GM23338 (cell line): ENCODE data around the gene CDH15. TPM values are rescaled to one million over a fixed set of nuclear protein-coding genes. Genes with fewer than 3 reads are reported as not detected.

Experiments
- ATAC-seq: fragments of 200-7000 bp; cut with Tn5 transposase; 3 replicates; pipeline ENCODE4 v1.9.1; 2020
- DNase-seq: peaks from one replicate; pipeline ENCODE4 v3.0.0-alpha.2; 2015; ENCODE audit warnings: low spot score
- H2AFZ ChIP-seq: fragments of 200-600 bp; sonication (generic); 2 replicates; pipeline ENCODE4 v1.8.0; 2016; ENCODE audit warnings: antibody characterized with exemption, mild to moderate bottlenecking, moderate library complexity
- H3F3A ChIP-seq: fragments of 200-600 bp; sonication (generic); replicated peaks from 2 replicates; pipeline ENCODE4 v1.8.0; 2017; ENCODE audit warnings: antibody characterized with exemption, mixed run types, low read depth
- H3K27ac ChIP-seq: fragments of 200-600 bp; sonication (generic); 2 replicates; pipeline ENCODE4 v1.6.1; 2016; ENCODE audit warnings: low read depth
- H3K27me3 ChIP-seq: fragments of 200-600 bp; sonication (generic); 2 replicates; pipeline ENCODE4 v1.8.0; 2016; ENCODE audit warnings: mild to moderate bottlenecking, mixed run types, moderate library complexity; ENCODE audit not compliant: insufficient read depth
- H3K36me3 ChIP-seq: fragments of 200-600 bp; sonication (generic); 2 replicates; pipeline ENCODE4 v1.8.0; 2016; ENCODE audit warnings: mild to moderate bottlenecking; ENCODE audit not compliant: insufficient read depth
- H3K4me1 ChIP-seq: fragments of 200-600 bp; sonication (generic); 2 replicates; pipeline ENCODE4 v1.8.0; 2016; ENCODE audit warnings: mild to moderate bottlenecking, moderate library complexity; ENCODE audit not compliant: insufficient read depth
- H3K4me2 ChIP-seq: fragments of 200-600 bp; sonication (generic); 2 replicates; pipeline ENCODE4 v1.7.1; 2017; ENCODE audit warnings: mixed run types
- H3K4me3 ChIP-seq: fragments of 200-600 bp; sonication (generic); 2 replicates; pipeline ENCODE4 v1.6.1; 2016; ENCODE audit warnings: mixed run types
- H3K79me2 ChIP-seq: fragments of 200-600 bp; sonication (generic); replicated peaks from 2 replicates; pipeline ENCODE4 v1.8.0; 2017; ENCODE audit warnings: mild to moderate bottlenecking; ENCODE audit not compliant: insufficient read depth
- H3K9me2 ChIP-seq: fragments of 200-600 bp; sonication (generic); 2 replicates; pipeline ENCODE4 v1.8.0; 2017; ENCODE audit not compliant: insufficient read depth
- H4K20me1 ChIP-seq: fragments of 200-600 bp; sonication (generic); replicated peaks from 2 replicates; pipeline ENCODE4 v1.8.0; 2017; ENCODE audit warnings: mild to moderate bottlenecking; ENCODE audit not compliant: insufficient read depth
- H3K27ac Mint-ChIP-seq: 2 replicates; pipeline ENCODE4 v1.8.0; 2020; ENCODE audit warnings: inconsistent platforms, mild to moderate bottlenecking, moderate library complexity, mixed read lengths
- H3K27me3 Mint-ChIP-seq: 3 replicates; pipeline ENCODE4 v1.8.0; 2022; ENCODE audit warnings: low read depth, mild to moderate bottlenecking, moderate library complexity, mixed read lengths, inconsistent platforms; ENCODE audit not compliant: insufficient read depth, poor library complexity
- H3K36me3 Mint-ChIP-seq: 3 replicates; pipeline ENCODE4 v1.8.0; 2021; ENCODE audit warnings: low read depth, mild to moderate bottlenecking, inconsistent platforms, moderate library complexity, mixed read lengths
- H3K4me1 Mint-ChIP-seq: 3 replicates; pipeline ENCODE4 v1.8.0; 2020; ENCODE audit warnings: mild to moderate bottlenecking, inconsistent platforms, mixed read lengths
- H3K4me3 Mint-ChIP-seq: 3 replicates; pipeline ENCODE4 v1.8.0; 2021; ENCODE audit warnings: moderate library complexity, mild to moderate bottlenecking, inconsistent platforms, mixed read lengths
- H3K9me3 Mint-ChIP-seq: 3 replicates; pipeline ENCODE4 v1.8.0; 2020; ENCODE audit warnings: moderate library complexity, mild to moderate bottlenecking, inconsistent platforms, mixed read lengths
- CREB1 ChIP-seq: fragments of 250-450 bp; sonication (Bioruptor Pico); IDR thresholded peaks from 2 replicates; pipeline ENCODE4 v1.5.0; 2020; ENCODE audit warnings: low read depth, mild to moderate bottlenecking, moderate library complexity
- CTCF ChIP-seq, 2 experiments: fragments of 200-600 bp in 1 of 2; sonication (generic) in 1 of 2; conservative IDR thresholded peaks; 2 replicates each; pipeline versions ENCODE4 v1.5.1 to v1.6.1; 2016 to 2017; ENCODE audit warnings: antibody characterized with exemption in 2 of 2, low read depth in 2 of 2, mild to moderate bottlenecking in 2 of 2, moderate library complexity in 1 of 2
- ETS1 ChIP-seq: IDR thresholded peaks from 2 replicates; pipeline ENCODE4 v1.6.1; 2016; ENCODE audit warnings: antibody characterized with exemption
- EZH2 ChIP-seq: fragments of 200-600 bp; sonication (generic); IDR thresholded peaks from one replicate; pipeline ENCODE4 v1.8.0; 2017; ENCODE audit warnings: antibody characterized with exemption, mild to moderate bottlenecking, low read depth; ENCODE audit not compliant: unreplicated experiment
- EZH2phosphoT487 ChIP-seq: fragments of 200-600 bp; sonication (generic); IDR thresholded peaks from one replicate; pipeline ENCODE4 v1.8.1; 2018; ENCODE audit warnings: antibody characterized with exemption; ENCODE audit not compliant: unreplicated experiment
- JUNB ChIP-seq: IDR thresholded peaks from one replicate; pipeline ENCODE4 v1.6.1; 2016; ENCODE audit warnings: antibody characterized with exemption; ENCODE audit not compliant: unreplicated experiment
- NANOG ChIP-seq: IDR thresholded peaks from 2 replicates; pipeline ENCODE4 v1.6.1; 2016; ENCODE audit warnings: antibody characterized with exemption, borderline replicate concordance
- POLR2AphosphoS5 ChIP-seq: IDR thresholded peaks from 2 replicates; pipeline ENCODE4 v1.6.1; 2016; ENCODE audit warnings: antibody characterized with exemption, low read depth
- REST ChIP-seq: IDR thresholded peaks from one replicate; pipeline ENCODE4 v1.6.1; 2018; ENCODE audit warnings: antibody characterized with exemption; ENCODE audit not compliant: unreplicated experiment
- STAT1 ChIP-seq: IDR thresholded peaks from one replicate; pipeline ENCODE4 v1.6.1; 2016; ENCODE audit warnings: antibody characterized with exemption; ENCODE audit not compliant: unreplicated experiment
- ZNF114 ChIP-seq: fragments of 250-450 bp; sonication (Bioruptor Pico); IDR thresholded peaks from 2 replicates; pipeline ENCODE4 v1.5.0; 2020; ENCODE audit warnings: mild to moderate bottlenecking, moderate library complexity
- ZNF331 ChIP-seq: fragments of 250-450 bp; sonication (Bioruptor Pico); IDR thresholded peaks from 2 replicates; pipeline ENCODE4 v1.5.0; 2020; ENCODE audit warnings: low read depth, mild to moderate bottlenecking, moderate library complexity
- ZNF462 ChIP-seq: fragments of 250-450 bp; sonication (Bioruptor Pico); IDR thresholded peaks from 2 replicates; pipeline ENCODE4 v1.5.0; 2020; ENCODE audit warnings: mild to moderate bottlenecking, moderate library complexity
- polyA plus RNA-seq: library from polyadenylated mRNA; unstranded; fragments of >200 nt; fragmentation: Nextera tagmentation; extraction: Ambion mirVana; gene quantifications from 2 replicates; pipeline ENCODE4 v1.2.1, GENCODE V29; 2016
- total RNA-seq: library from RNA; depleted of rRNA; stranded (reverse); fragments of >200 nt; shearing (Covaris generic); gene quantifications from 2 replicates; pipeline ENCODE4 v1.2.3, GENCODE V29; 2014

The CDH15 gene
- total and polyA plus RNA-seq, 2 experiments from 2014 or later = 0.61 to 1.0 TPM

GRCh38 chr16:89210165-89210903 is 38.8 kb downstream of the CDH15 start:
- no peak overlapping the region for H3K27ac Mint-ChIP-seq
- no peaks in the 10 kb centered on the region for H3K27me3 ChIP-seq
- H3K4me1 ChIP-seq = no peaks in the 10 kb centered on the region
- H3K4me1 Mint-ChIP-seq = no peaks in the 10 kb centered on the region
- ATAC-seq (no peak), DNase-seq (no peak)
- H3K27ac ChIP-seq = no peak overlapping the region
- H3F3A ChIP-seq = no peaks in the 10 kb centered on the region
- no peaks in the 10 kb centered on the region for H4K20me1 ChIP-seq
- H3K9me3 Mint-ChIP-seq = no peaks in the 10 kb centered on the region
- H2AFZ ChIP-seq = no peak overlapping the region
- no peak overlapping the region for H3K4me2 ChIP-seq
- peaks cover 3% of the 10 kb centered on the region for H3K27me3 Mint-ChIP-seq
- no peak for TF ChIP-seq CREB1 (CRISPR knock-in tag)
- TF ChIP-seq POLR2AphosphoS5 = no peak
- no peak for TF ChIP-seq ETS1
- no peak for TF ChIP-seq REST
- TF ChIP-seq ZNF114 (CRISPR knock-in tag) = no peak
- no peak for TF ChIP-seq EZH2phosphoT487
- no peak for TF ChIP-seq NANOG
- no peak for TF ChIP-seq ZNF331 (CRISPR knock-in tag)
- no peak for TF ChIP-seq ZNF462
- no peak for TF ChIP-seq EZH2
- no peak for TF ChIP-seq STAT1
- TF ChIP-seq JUNB = no peak
- TF ChIP-seq CTCF (conservative IDR thresholded peaks at IDR 0.05; ENCODE audit: low read depth in 2 of 2) = no peak
- H3K79me2 ChIP-seq = no peaks in the 10 kb centered on the region
- no peak overlapping the region for H3K4me3 ChIP-seq
- no peaks in the 10 kb centered on the region for H3K9me2 ChIP-seq
- no peaks in the 10 kb centered on the region for H3K36me3 ChIP-seq
- H3K36me3 Mint-ChIP-seq = no peaks in the 10 kb centered on the region
- no peak overlapping the region for H3K4me3 Mint-ChIP-seq
